ENCODE results near the gene BRF1. TPM values are rescaled to one million over a fixed set of nuclear protein-coding genes. Genes with fewer than 3 reads are reported as not detected.

Gene BRF1
- total and polyA plus RNA-seq, 2 of the 13 experiments (the other 11 are each of a cell fraction or from before 2014, with no cell fraction given) = 5.1 to 11.0 TPM

GRCh38 chr14:105165134-105165704, 135.6 kb downstream of the BRF1 start (continued):
- TF ChIP-seq ZNF18 (CRISPR knock-in tag; IDR thresholded peaks at IDR 0.05; ENCODE audit: insufficient replicate concordance) (no peak), CC2D1A (CRISPR knock-in tag; IDR thresholded peaks at IDR 0.05) (no peak), ZNF607 (CRISPR knock-in tag; IDR thresholded peaks at IDR 0.05; ENCODE audit: borderline replicate concordance) (no peak), CREB1 (IDR thresholded peaks at IDR 0.05) (no peak), CREB1 (CRISPR knock-in tag; IDR thresholded peaks at IDR 0.05) (no peak), KMT2A (CRISPR knock-in tag; IDR thresholded peaks at IDR 0.05) (no peak), ZNF207 (IDR thresholded peaks at IDR 0.05; ENCODE audit: borderline replicate concordance) (no peak), ATF7-NPFF (CRISPR knock-in tag; IDR thresholded peaks at IDR 0.05; ENCODE audit: low read depth) (no peak), NFYB (CRISPR knock-in tag; IDR thresholded peaks at IDR 0.05) (no peak), ZNF367 (CRISPR knock-in tag; IDR thresholded peaks at IDR 0.05; ENCODE audit: borderline replicate concordance) (no peak), ZBTB44 (CRISPR knock-in tag; IDR thresholded peaks at IDR 0.05) (no peak), TEF (CRISPR knock-in tag; IDR thresholded peaks at IDR 0.05) (no peak), SMARCE1 (IDR thresholded peaks at IDR 0.05; ENCODE audit: borderline replicate concordance) (no peak), MXD4 (CRISPR knock-in tag; IDR thresholded peaks at IDR 0.05) (no peak)

Measured in HepG2 (cell line).